ENCODE results near the gene ZNF853.

Gene ZNF853

DNA sequence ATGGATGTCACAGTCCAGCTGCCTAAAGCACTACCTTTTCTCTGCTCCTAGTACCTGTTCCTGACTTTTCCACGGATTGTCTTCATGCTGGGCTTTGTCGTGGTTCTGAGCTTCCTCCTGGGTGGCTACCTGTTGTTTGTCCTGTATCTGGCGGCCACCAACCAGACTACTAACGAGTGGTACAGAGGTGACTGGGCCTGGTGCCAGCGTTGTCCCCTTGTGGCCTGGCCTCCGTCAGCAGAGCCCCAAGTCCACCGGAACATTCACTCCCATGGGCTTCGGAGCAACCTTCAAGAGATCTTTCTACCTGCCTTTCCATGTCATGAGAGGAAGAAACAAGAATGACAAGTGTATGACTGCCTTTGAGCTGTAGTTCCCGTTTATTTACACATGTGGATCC lies 26.8 kb upstream of the ZNF853 start:
- H3K4me3 Mint-ChIP-seq = no peak overlapping the region
- no peak overlapping the region for H3K27ac Mint-ChIP-seq
- H3K4me1 Mint-ChIP-seq (ENCODE audit: low read depth) = peaks cover 17% of the 10 kb centered on the region

DNA sequence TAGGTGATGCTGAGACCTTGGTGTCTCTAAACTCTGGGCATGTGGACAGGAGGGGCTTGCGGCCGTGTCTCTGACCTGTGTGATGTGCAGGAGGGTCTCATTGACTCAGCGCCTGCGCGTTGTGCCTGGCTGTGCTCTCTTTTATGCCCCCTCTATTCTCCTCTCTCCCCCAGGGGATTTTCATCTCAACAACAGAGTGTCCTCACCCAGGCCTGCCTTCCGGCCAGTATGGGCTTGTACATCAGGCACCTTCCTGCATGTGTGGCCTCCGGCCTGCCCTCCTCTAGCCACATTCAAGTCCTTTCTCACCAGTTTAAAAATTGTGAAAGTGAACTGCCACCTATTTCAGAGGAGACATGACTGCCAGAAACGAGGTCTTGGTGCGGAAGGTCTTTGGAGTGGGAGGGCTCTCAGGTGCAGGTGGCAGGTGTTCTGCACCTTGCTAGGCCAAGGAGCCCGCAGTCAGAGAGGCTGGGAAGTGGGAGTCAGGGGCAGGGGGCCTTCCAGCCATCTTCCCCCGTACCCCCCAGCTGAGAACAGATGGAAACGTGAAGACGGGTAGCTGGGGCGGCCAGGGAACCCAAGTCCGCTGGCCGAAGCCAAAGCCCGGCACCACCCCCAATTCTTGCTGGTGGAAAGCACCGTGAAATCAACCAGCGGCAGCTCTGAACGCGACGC lies 26.1 kb upstream of the ZNF853 start:
- H3K27me3 Mint-ChIP-seq = no peaks in the 10 kb centered on the region
- peaks cover 76% of the 10 kb centered on the region for H3K36me3 Mint-ChIP-seq (ENCODE audit: low read depth)
- peak overlapping the region; percentile 59 for H3K4me3 Mint-ChIP-seq
- intact Hi-C loops (cut with micrococcal nuclease) = loop anchor here (5.0 kb wide), 1 partner anchor 138 kb away; no protein-coding TSS in a partner anchor
- H3K27ac Mint-ChIP-seq = no peak overlapping the region
- no peaks in the 10 kb centered on the region for H3K9me3 Mint-ChIP-seq
- peaks cover 17% of the 10 kb centered on the region for H3K4me1 Mint-ChIP-seq (ENCODE audit: low read depth)

More for the DNA sequence above, 26.8 kb upstream of the ZNF853 start:
- H3K36me3 Mint-ChIP-seq (ENCODE audit: low read depth) = peaks cover 74% of the 10 kb centered on the region
- intact Hi-C loops (cut with micrococcal nuclease) = loop anchor here (5.0 kb wide), 1 partner anchor 139 kb away; no protein-coding TSS in a partner anchor
- no peaks in the 10 kb centered on the region for H3K27me3 Mint-ChIP-seq
- H3K9me3 Mint-ChIP-seq = no peaks in the 10 kb centered on the region

DNA sequence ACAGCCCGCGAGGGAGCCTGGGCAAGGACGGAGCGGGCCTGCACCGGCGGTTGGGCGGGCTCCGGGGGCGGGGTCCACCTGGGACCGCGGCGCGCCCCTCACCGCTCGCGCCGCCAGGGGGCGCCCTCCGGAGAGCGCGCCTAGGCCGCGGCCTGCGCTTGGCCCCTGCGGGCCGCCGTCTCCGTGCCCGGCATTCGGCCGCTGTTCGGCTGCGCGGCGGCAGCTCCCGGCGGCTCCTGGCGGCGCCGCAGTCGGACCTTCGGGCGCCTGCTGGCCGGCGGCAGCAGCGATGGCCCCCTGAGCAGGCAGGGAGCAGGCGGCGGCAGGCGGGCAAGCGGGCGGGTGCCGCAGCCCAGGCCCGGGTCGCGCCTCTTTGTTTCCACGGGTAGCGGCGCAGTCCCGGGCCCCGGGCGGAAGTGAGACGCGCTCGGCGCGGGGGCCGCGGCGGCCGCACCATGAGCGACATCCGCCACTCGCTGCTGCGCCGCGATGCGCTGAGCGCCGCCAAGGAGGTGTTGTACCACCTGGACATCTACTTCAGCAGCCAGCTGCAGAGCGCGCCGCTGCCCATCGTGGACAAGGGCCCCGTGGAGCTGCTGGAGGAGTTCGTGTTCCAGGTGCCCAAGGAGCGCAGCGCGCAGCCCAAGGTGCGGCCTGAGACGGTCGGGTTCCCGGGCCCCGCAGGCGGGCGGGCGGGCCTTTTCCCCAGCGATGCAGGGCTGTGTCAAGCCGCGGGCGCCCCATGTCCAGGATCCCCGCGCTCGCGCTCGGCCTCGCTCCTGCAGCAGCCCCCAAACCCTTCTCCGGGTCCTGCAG lies 25.4 kb upstream of the ZNF853 start, which contains the start of gene INTS15:
Gene INTS15, plus strand, starts transcription at position 193 of the 816 bp plus-strand sequence. Its CDS starts 263 bp downstream, at position 456.
- intact Hi-C loops (cut with micrococcal nuclease) = loop anchor here (1.0 to 5.0 kb wide), 2 partner anchors 13 to 137 kb away; partner anchors contain the start of gene ZDHHC4
- Mint-ChIP-seq H3K27ac (peak within 1 kb of the TSS; percentile 83), H3K27me3 (no peaks in the 10 kb centered on the region), H3K4me3 (peak within 1 kb of the TSS; percentile 88), H3K36me3 (ENCODE audit: low read depth) (peaks cover 76% of the 10 kb centered on the region), H3K9me3 (no peaks in the 10 kb centered on the region), H3K4me1 (ENCODE audit: low read depth) (peaks cover 17% of the 10 kb centered on the region)

DNA sequence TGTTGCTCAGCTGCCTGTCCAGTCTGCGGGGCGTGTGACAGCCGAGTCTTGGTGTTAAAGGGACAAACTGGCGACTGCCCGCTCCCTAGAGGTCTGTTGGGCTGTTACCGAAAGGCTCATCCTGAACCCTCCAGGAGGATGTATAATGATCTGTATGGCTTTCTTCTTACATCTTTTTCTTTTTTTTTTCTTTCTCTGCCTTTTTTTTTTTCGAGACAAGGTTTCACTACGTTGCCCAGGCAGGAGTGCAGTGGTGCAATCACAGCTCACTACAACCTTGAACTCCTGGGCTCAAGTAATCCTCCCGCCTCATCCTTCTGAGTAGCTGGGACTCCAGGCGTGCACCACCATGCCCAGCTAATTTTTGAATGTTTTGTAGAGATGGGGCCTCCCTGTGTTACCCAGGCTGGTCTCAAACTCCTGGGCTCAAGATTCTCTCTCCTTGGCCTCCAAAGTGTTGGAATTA lies 24.7 kb upstream of the ZNF853 start:
- Mint-ChIP-seq H3K36me3 (ENCODE audit: low read depth) (peaks cover 76% of the 10 kb centered on the region), H3K4me3 (peak overlapping the region; percentile 88), H3K9me3 (no peaks in the 10 kb centered on the region), H3K4me1 (ENCODE audit: low read depth) (peaks cover 17% of the 10 kb centered on the region), H3K27ac (peak overlapping the region; percentile 83), H3K27me3 (no peaks in the 10 kb centered on the region)
- intact Hi-C loops (cut with micrococcal nuclease) = loop anchor here (1.0 kb wide), 1 partner anchor 13 kb away; the partner anchor contains the start of gene ZDHHC4

DNA sequence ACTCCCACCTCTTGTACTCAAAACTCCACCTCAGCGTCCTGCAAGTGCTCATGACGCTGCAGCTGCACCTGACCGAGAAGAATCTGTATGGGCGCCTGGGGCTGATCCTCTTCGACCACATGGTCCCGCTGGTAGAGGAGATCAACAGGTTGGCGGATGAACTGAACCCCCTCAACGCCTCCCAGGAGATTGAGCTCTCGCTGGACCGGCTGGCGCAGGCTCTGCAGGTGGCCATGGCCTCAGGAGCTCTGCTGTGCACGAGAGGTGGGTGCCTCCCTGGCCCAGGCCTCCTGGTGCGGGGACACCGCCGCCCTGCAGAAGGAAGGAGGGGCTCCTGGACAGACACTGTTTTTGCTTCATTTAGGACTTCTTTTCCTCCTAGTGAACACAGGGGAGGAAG lies 15.3 kb upstream of the ZNF853 start:
- no peaks in the 10 kb centered on the region for H3K27me3 Mint-ChIP-seq
- peaks cover 98% of the 10 kb centered on the region for H3K36me3 Mint-ChIP-seq (ENCODE audit: low read depth)
- H3K9me3 Mint-ChIP-seq = no peaks in the 10 kb centered on the region
- intact Hi-C loops (cut with micrococcal nuclease) = no loop called here
- H3K4me3 Mint-ChIP-seq = no peak overlapping the region
- no peaks in the 10 kb centered on the region for H3K4me1 Mint-ChIP-seq (ENCODE audit: low read depth)
- H3K27ac Mint-ChIP-seq = no peak overlapping the region

DNA sequence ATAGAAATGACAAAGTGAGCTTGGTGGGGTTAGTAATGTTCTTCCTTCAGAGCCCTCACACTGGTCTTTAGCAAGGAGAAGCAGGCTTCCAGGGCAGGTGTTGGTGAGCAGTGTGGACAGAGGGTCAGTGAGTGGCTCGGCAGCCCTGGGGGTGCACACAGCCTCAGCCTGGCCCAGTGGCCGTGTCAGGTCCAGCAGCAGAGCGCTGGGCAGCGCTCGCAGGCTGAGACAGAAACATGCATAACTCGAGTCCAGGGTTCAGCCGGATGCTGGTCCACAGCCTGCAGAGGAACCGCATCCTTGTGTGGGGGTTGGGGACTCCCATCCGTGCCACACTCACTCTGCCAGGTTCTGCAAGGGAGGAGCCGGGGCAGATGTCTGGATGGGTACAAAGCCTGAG lies 11.0 kb upstream of the ZNF853 start:
- H3K27me3 Mint-ChIP-seq = no peaks in the 10 kb centered on the region
- H3K4me3 Mint-ChIP-seq = no peak overlapping the region
- no peak overlapping the region for H3K27ac Mint-ChIP-seq
- intact Hi-C loops (cut with micrococcal nuclease) = no loop called here
- H3K4me1 Mint-ChIP-seq (ENCODE audit: low read depth) = no peaks in the 10 kb centered on the region
- H3K9me3 Mint-ChIP-seq = no peaks in the 10 kb centered on the region
- peaks cover 98% of the 10 kb centered on the region for H3K36me3 Mint-ChIP-seq (ENCODE audit: low read depth)

DNA sequence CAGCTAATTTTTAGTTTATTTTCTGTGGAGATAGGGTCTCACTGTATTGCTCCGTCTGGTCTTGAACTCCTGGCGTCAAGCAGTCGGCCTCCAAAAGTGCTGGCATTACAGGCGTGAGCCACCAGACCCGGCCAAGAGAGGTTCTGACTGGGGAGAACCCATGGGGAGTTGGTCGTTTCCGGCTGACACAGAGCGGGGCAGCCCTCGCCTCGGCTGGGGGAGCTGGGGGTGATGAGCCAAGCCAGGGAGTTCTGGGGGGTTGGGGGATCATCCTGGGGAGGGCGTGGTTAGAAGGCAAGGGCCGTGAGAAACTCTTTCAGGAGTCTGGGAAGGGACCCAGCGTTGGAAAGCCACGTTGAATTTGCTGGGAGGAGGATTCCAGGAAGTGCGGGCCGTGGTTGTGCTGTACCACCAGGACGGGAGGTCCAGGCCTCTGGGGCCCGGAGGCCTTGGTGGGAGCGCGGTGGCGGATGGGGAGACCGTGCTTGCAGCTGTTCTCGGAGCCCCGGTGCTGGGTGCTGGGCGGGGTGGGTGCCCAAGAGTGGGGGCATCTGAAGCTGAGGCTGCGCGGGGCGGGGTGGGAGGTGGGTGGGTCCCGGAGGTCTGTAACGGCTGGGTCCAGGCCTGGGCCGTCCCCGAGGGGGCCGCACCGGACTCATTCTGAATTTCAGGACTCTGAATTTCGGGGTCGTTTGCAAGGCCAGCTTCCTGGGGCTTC lies 8.4 kb upstream of the ZNF853 start:
- Mint-ChIP-seq H3K36me3 (ENCODE audit: low read depth) (peaks cover 78% of the 10 kb centered on the region), H3K27me3 (peaks cover 5% of the 10 kb centered on the region), H3K4me3 (no peak overlapping the region), H3K9me3 (no peaks in the 10 kb centered on the region), H3K4me1 (ENCODE audit: low read depth) (no peaks in the 10 kb centered on the region), H3K27ac (no peak overlapping the region)
- intact Hi-C loops (cut with micrococcal nuclease) = no loop called here

DNA sequence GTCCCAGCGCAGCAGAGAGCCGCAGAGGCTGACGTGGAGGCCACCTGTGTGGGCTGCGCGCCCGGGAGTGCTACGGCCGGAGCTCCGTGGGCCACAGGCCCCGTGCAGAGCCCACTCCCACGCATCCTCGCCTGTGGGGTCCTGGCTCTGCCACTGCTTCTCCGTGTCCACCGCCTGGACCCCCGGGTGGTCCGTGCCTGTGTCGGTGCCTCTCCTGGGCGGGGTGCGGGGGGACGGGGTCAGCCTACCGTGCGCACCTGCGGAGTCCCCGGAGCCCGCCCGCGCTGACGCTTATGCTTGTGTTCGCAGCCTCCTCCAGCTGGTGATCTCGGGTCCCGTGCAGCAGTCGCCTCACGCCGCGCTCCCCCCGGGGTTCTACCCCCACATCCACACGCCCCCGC lies 7.8 kb upstream of the ZNF853 start:
- no peaks in the 10 kb centered on the region for H3K4me1 Mint-ChIP-seq (ENCODE audit: low read depth)
- no peak overlapping the region for H3K4me3 Mint-ChIP-seq
- no peaks in the 10 kb centered on the region for H3K9me3 Mint-ChIP-seq
- intact Hi-C loops (cut with micrococcal nuclease) = no loop called here
- H3K27ac Mint-ChIP-seq = no peak overlapping the region
- H3K27me3 Mint-ChIP-seq = peaks cover 10% of the 10 kb centered on the region
- H3K36me3 Mint-ChIP-seq (ENCODE audit: low read depth) = peaks cover 72% of the 10 kb centered on the region

DNA sequence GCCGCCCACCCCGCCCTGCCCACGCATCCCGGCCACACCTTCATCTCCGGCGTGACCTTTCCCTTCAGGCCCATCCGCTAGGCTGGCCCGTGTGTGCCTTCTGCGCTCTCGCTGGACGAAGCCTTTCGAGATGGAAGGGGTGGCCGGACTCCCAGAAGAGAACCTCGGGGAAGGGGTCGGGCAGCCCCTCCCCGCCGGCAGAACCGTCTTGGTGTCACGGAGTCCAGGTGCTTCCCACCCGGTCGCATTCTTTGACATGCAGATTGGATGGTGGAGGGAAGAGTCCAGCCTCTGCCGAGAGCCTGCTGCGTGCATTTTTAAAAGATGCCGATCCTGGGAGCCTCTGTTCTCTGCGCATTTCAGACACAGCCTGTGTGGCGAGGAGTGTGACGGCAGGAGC lies 7.3 kb upstream of the ZNF853 start:
- intact Hi-C loops (cut with micrococcal nuclease) = no loop called here
- H3K9me3 Mint-ChIP-seq = no peaks in the 10 kb centered on the region
- no peak overlapping the region for H3K27ac Mint-ChIP-seq
- peaks cover 68% of the 10 kb centered on the region for H3K36me3 Mint-ChIP-seq (ENCODE audit: low read depth)
- H3K27me3 Mint-ChIP-seq = peaks cover 13% of the 10 kb centered on the region
- no peaks in the 10 kb centered on the region for H3K4me1 Mint-ChIP-seq (ENCODE audit: low read depth)
- no peak overlapping the region for H3K4me3 Mint-ChIP-seq

DNA sequence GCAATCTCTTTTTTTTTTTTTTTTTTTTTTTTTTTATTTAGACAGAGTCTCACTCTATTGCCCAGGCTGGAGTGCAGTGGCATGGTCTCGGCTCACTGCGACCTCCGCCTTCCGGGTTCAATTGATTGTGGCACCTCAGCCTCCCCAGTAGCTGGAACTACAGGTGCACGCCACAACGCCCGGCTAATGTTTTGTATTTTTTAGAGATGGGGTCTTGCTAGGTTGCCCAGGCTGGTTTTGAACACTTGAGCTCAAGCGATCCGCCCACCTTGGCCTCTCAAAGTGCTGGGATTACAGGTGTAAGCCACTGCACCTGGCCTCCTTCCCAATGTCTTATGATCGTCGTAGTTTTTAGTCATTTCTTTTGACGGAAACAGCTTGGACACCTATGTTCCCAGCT lies 6.6 kb upstream of the ZNF853 start:
- H3K4me1 Mint-ChIP-seq (ENCODE audit: low read depth) = no peaks in the 10 kb centered on the region
- H3K27ac Mint-ChIP-seq = no peak overlapping the region
- no peaks in the 10 kb centered on the region for H3K9me3 Mint-ChIP-seq
- H3K4me3 Mint-ChIP-seq = no peak overlapping the region
- H3K27me3 Mint-ChIP-seq = peaks cover 19% of the 10 kb centered on the region
- peaks cover 62% of the 10 kb centered on the region for H3K36me3 Mint-ChIP-seq (ENCODE audit: low read depth)
- intact Hi-C loops (cut with micrococcal nuclease) = no loop called here

DNA sequence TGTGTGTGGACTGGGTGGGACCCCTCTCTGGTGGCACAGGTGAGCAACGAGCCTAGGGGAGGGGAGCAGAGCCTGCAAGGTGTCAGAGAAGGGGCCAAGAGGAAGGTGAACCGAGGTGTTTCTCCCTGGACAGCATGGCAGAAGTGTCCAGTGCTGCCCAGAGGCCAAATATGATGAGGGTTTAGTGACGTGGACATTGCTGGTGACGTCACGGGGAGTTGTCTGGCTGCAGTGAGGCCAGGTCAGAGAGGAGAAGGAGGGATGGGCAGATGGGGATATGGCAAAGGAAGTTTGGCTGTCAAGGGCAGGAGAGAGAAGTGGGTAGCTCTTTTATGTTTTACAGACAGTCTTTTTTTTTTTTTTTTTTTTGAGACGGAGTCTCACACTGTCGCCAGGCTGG lies 2.6 kb upstream of the ZNF853 start:
- intact Hi-C loops (cut with micrococcal nuclease) = no loop called here
- Mint-ChIP-seq H3K27ac (no peak overlapping the region), H3K27me3 (peaks cover 53% of the 10 kb centered on the region), H3K9me3 (no peaks in the 10 kb centered on the region), H3K36me3 (ENCODE audit: low read depth) (peaks cover 22% of the 10 kb centered on the region), H3K4me1 (ENCODE audit: low read depth) (no peaks in the 10 kb centered on the region), H3K4me3 (no peak overlapping the region)

DNA sequence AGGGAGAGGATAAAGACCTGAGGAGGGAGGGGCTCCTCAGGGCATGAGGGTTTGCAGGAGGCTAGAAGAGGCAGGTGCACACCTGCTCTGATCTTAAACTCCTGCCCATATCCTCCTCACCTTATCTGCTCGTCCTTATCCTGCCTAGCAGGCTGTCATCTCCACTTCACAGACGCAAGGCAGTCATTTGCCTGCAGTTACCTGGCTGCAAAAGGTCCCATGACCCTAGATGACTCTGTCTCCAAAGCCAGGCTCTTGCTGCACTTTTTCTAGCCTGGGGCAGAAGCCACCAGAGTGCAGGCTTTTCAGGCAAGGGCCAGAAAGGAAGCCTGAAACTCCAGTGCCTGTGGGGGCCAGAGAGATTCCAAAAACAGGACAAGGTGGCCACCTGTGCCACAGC lies 1.7 kb upstream of the ZNF853 start:
- H3K27ac Mint-ChIP-seq = no peak overlapping the region
- H3K4me3 Mint-ChIP-seq = no peak overlapping the region
- no peaks in the 10 kb centered on the region for H3K9me3 Mint-ChIP-seq
- H3K36me3 Mint-ChIP-seq (ENCODE audit: low read depth) = peaks cover 13% of the 10 kb centered on the region
- H3K4me1 Mint-ChIP-seq (ENCODE audit: low read depth) = no peaks in the 10 kb centered on the region
- intact Hi-C loops (cut with micrococcal nuclease) = no loop called here
- H3K27me3 Mint-ChIP-seq = peaks cover 61% of the 10 kb centered on the region

DNA sequence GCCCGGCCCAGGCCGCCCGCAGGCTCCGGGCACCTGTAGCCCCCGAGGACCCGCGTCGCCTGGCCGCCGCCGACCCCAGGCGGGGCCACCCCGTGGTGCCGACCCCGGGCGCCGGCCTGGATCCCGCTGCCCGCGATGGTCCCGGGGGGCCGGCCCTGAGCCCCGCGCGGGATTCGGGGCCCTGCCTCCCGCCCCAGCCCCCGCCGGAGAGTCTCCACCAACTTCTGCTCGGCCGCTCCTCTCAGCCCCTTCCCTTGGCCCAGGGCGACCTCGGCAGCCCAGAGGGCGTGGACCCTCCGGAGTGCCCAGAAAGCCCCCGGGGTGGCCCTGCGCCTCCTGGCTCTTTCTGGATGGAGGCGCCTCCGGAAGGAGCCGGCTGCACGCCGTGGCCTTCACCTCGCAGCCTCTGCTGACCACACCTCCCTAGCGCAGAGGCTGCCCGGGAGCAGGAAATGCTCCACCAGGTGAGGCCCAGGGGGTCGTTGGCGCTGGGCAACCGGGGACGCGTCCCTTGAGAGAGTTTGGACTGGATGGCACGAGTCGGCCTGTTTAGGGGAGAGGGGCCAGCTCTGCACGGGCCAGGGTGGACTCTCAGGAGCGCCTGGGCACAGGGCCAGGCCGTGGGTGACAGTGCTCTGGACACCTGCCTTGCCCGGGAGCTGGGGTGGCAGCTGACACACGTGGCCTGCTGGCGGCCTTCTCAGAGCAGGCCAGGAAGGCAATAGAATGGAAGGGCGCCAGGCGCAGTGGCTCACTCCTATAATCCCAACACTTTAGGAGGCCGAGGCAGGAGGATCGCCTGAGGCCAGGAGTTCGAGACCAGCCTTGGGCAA lies 529 bp downstream of the ZNF853 start:
- no peaks in the 10 kb centered on the region for H3K9me3 Mint-ChIP-seq
- peaks cover 6% of the 10 kb centered on the region for H3K4me1 Mint-ChIP-seq (ENCODE audit: low read depth)
- peak overlapping the region; percentile 42 for H3K4me3 Mint-ChIP-seq
- H3K27ac Mint-ChIP-seq = no peak overlapping the region
- H3K36me3 Mint-ChIP-seq (ENCODE audit: low read depth) = no peaks in the 10 kb centered on the region
- intact Hi-C loops (cut with micrococcal nuclease) = no loop called here
- peaks cover 66% of the 10 kb centered on the region for H3K27me3 Mint-ChIP-seq

All from dendritic cell treated with granulocyte-macrophage colony-stimulating factor and Interleukin-4, amounts not matched to agents 40 ng/mL and 50 ng/mL, for 4 days (primary cell).